ENCODE data around the gene AAK1.

The AAK1 gene

GRCh38 chr2:69464575-69464974, 179.0 kb downstream of the AAK1 start:
- no peak for DNase-seq (ENCODE audit: extremely low spot score)
- CTCF ChIA-PET: interaction anchor here (0.8 kb wide), 1 partner anchor 11 kb away, joined by 3 read pairs; no protein-coding TSS in a partner anchor
- POLR2A ChIA-PET: interaction anchor here (0.5 kb wide), 1 partner anchor 43 kb away, joined by 5 read pairs; no protein-coding TSS in a partner anchor
- no peak for TF ChIP-seq CTCF (IDR thresholded peaks at IDR 0.05; ENCODE audit: control extremely low read depth, extremely low read depth, low read depth, missing control alignments)

- DNase-seq (ENCODE audit: extremely low spot score): no peak
- ChIA-PET POLR2A (no interaction called here), CTCF (interaction anchor here (0.8 to 1.0 kb wide), 2 partner anchors 9 kb away, joined by 3 read pairs; no protein-coding TSS in a partner anchor)
- no peak for TF ChIP-seq CTCF (IDR thresholded peaks at IDR 0.05; ENCODE audit: control extremely low read depth, extremely low read depth, low read depth, missing control alignments)
These were observed 180.8 kb downstream of the AAK1 start for GRCh38 chr2:69462780-69463179.

- POLR2A ChIA-PET: interaction anchor here (0.7 kb wide), 1 partner anchor 22 kb away, joined by 3 read pairs; no protein-coding TSS in a partner anchor
- CTCF ChIA-PET: no interaction called here
These were observed 182.1 kb downstream of the AAK1 start for GRCh38 chr2:69461404-69461803.

GRCh38 chr2:69459936-69460335, 183.6 kb downstream of the AAK1 start:
- TF ChIP-seq CTCF (IDR thresholded peaks at IDR 0.05; ENCODE audit: control extremely low read depth, extremely low read depth, low read depth, missing control alignments): no peak
- DNase-seq (ENCODE audit: extremely low spot score): no peak
- POLR2A ChIA-PET: no interaction called here
- CTCF ChIA-PET: interaction anchor here (1.1 kb wide), 2 partner anchors 8 to 95 kb away, joined by 3 read pairs; no protein-coding TSS in a partner anchor

More at GRCh38 chr2:69461404-69461803, 182.1 kb downstream of the AAK1 start:
- TF ChIP-seq CTCF (IDR thresholded peaks at IDR 0.05; ENCODE audit: control extremely low read depth, extremely low read depth, low read depth, missing control alignments): no peak
- no peak for DNase-seq (ENCODE audit: extremely low spot score)

GRCh38 chr2:69456950-69457445, 186.5 kb downstream of the AAK1 start:
- ChIA-PET POLR2A (no interaction called here), CTCF (interaction anchor here (1.3 to 1.4 kb wide), 2 partner anchors 13 to 254 kb away, joined by 3 to 4 read pairs; no protein-coding TSS in a partner anchor)
- TF ChIP-seq CTCF (IDR thresholded peaks at IDR 0.05; ENCODE audit: control extremely low read depth, extremely low read depth, low read depth, missing control alignments): no peak
- no peak for DNase-seq (ENCODE audit: extremely low spot score)

- POLR2A ChIA-PET: interaction anchor here (0.6 kb wide), 1 partner anchor 512 kb away, joined by 4 read pairs; no protein-coding TSS in a partner anchor
- DNase-seq (ENCODE audit: extremely low spot score): no peak
- CTCF ChIA-PET: interaction anchor here (1.4 kb wide), 1 partner anchor 14 kb away, joined by 4 read pairs; no protein-coding TSS in a partner anchor
- TF ChIP-seq CTCF (IDR thresholded peaks at IDR 0.05; ENCODE audit: control extremely low read depth, extremely low read depth, low read depth, missing control alignments): no peak
These were observed 187.4 kb downstream of the AAK1 start for GRCh38 chr2:69456154-69456553.
